ENCODE data around the gene ARPC5L. TPM values are rescaled to one million over a fixed set of nuclear protein-coding genes. Genes with fewer than 3 reads are reported as not detected.

The ARPC5L gene
- total and polyA plus RNA-seq, 9 of the 15 experiments (the other 6 are each of a cell fraction or from before 2014, with no cell fraction given) = 25.4 to 113 (median 63.8) TPM

GRCh38 chr9:124894035-124894740 is 32.3 kb downstream of the ARPC5L start:
- Histone ChIP-seq H3K4me3 (no peak overlapping the region), H3K9me1 (ENCODE audit: control insufficient read depth, insufficient read depth, low read length) (no peaks in the 10 kb centered on the region), H3K9ac (ENCODE audit: insufficient read depth in 1 of 2, low read depth in 2 of 2, low read length in 2 of 2) (no peak overlapping the region), H3K9me3 (replicated peaks; ENCODE audit: control insufficient read depth, insufficient read depth, low read depth, low read length) (no peaks in the 10 kb centered on the region; the same call in 1 of the 2 replicates), H4K20me1 (replicated peaks; ENCODE audit: control insufficient read depth, insufficient read depth, low read length) (0 out of 2 replicates have a peak, but pooled peaks cover 3% of the 10 kb centered on the region), H3K4me1 (replicated peaks in 1 of 2; ENCODE audit: control insufficient read depth in 2 of 2, insufficient read depth in 2 of 2, low read length in 2 of 2) (peaks cover 2 to 5% of the 10 kb centered on the region in 2 experiments; a peak in 4 of 5 replicates), H3K79me2 (ENCODE audit: control insufficient read depth, insufficient read depth, low read length) (no peaks in the 10 kb centered on the region), H2AFZ (ENCODE audit: low read depth, low read length) (no peak overlapping the region), H3K4me2 (ENCODE audit: insufficient read depth, low read length) (no peak overlapping the region), H3K27ac (ENCODE audit: extremely low read depth, low read depth, low read length) (no peak overlapping the region), H3K27me3 (ENCODE audit: control insufficient read depth in 2 of 2, insufficient read depth in 2 of 2, low read length in 2 of 2) (no peaks in the 10 kb centered on the region), H3K36me3 (ENCODE audit: control insufficient read depth, insufficient read depth, low read length) (peaks cover 63% of the 10 kb centered on the region)
- ChIA-PET CTCF (ENCODE audit: low intra/inter-chr PET ratio) (interaction anchor here (0.9 to 1.3 kb wide), 2 partner anchors 120 to 122 kb away, joined by 4 to 15 read pairs; partner anchors contain the start of gene NR6A1), POLR2A (interaction anchor here (1.3 to 2.3 kb wide), 2 partner anchors 16 to 32 kb away, joined by 6 to 11 read pairs; partner anchors contain the start of genes ARPC5L and RPL35)
- BruUV-seq (replicated peaks) = no TSS peak
- no peak for DNase-seq (ENCODE audit: extremely low read depth in 1 of 4, low spot score in 3 of 4)
- no peak for FAIRE-seq
- intact Hi-C loops (cut with micrococcal nuclease) = loop anchor here (1.0 to 5.0 kb wide), 2 partner anchors 37 to 120 kb away; no protein-coding TSS in a partner anchor
- no peak for TF ChIP-seq STAT5A (IDR thresholded peaks at IDR 0.05; ENCODE audit: borderline replicate concordance, low read length)
- peak; percentile 37; the same call in 1 of the 2 replicates for TF ChIP-seq CEBPB (tag; IDR thresholded peaks at IDR 0.05)
- no peak for TF ChIP-seq PRMT5 (CRISPR knock-in tag; IDR thresholded peaks at IDR 0.05)
- no peak for TF ChIP-seq ZBTB11 (CRISPR knock-in tag; IDR thresholded peaks at IDR 0.05)
- in situ Hi-C loops (cut with MboI) = no loop called here
- 92% methylated on average over 7 of the region's 9 CpGs for WGBS (ENCODE audit: insufficient coverage, low coverage, missing lambda C conversion rate)
- ATAC-seq = no peak
